ENCODE results near the gene COL4A2.

- TF ChIP-seq ZNF626 (tag by site-specific recombination; IDR thresholded peaks at IDR 0.05): no peak
- TF ChIP-seq REST (tag by site-specific recombination; IDR thresholded peaks at IDR 0.05): no peak
- no peak for TF ChIP-seq ZNF19 (tag by site-specific recombination; IDR thresholded peaks at IDR 0.05; ENCODE audit: low read depth)
- TF ChIP-seq CTCF (tag by site-specific recombination; IDR thresholded peaks at IDR 0.05): no peak
- TF ChIP-seq PRDM1 (tag by site-specific recombination; IDR thresholded peaks at IDR 0.05): no peak
- TF ChIP-seq PRDM4 (tag by site-specific recombination; IDR thresholded peaks at IDR 0.05): no peak
- no peak for TF ChIP-seq ZNF26 (tag by site-specific recombination; IDR thresholded peaks at IDR 0.05)
- no peak for TF ChIP-seq ZNF792 (tag by site-specific recombination; IDR thresholded peaks at IDR 0.05)
- no peak for TF ChIP-seq ATF2 (tag by site-specific recombination; IDR thresholded peaks at IDR 0.05; ENCODE audit: low read depth)
- TF ChIP-seq ZSCAN30 (tag by site-specific recombination; IDR thresholded peaks at IDR 0.05): no peak
Observed at GRCh38 chr13:110404321-110404720, 97.2 kb downstream of the COL4A2 start.
